AG10803 (cell line): Measurements from ENCODE around the gene CTNNA1.

Experiments
- DNase-seq: peaks from one replicate; pipeline ENCODE4 v3.0.0; 2010; ENCODE audit warnings: low read depth
- H3K4me3 ChIP-seq: 2 replicates; pipeline ENCODE4 v1.5.1; 2011; ENCODE audit warnings: mild to moderate bottlenecking, low read length, control low read depth
- CTCF ChIP-seq: conservative IDR thresholded peaks from 2 replicates; pipeline ENCODE4 v1.5.1; 2011; ENCODE audit warnings: mild to moderate bottlenecking, low read length, control low read depth, inconsistent platforms

The CTNNA1 gene

DNA sequence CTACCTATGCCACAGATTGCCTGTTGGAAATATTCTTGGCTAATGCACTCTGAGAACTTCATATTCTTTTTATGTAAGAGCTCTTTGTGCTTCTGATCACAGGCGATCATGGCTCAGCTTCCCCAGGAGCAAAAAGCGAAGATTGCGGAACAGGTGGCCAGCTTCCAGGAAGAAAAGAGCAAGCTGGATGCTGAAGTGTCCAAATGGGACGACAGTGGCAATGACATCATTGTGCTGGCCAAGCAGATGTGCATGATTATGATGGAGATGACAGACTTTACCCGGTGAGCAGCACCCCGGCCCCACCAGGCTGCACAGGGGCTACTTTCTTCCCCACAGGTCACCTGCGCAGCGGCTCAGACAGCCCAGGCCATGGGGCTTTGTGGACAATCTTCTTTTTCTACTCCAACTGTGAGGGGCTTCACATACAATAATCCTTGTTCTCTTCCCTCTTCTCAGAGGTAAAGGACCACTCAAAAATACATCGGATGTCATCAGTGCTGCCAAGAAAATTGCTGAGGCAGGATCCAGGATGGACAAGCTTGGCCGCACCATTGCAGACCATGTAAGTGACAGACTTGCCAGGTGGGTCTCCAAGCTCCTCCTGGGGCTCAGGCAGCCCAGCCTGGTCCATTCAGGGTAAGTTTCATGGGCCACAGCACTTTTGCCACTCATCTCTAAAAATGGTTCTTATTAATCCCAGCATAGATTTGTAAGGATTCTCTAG lies 177.3 kb downstream of the CTNNA1 start:
- no peak overlapping the region for H3K4me3 ChIP-seq
- no peak for DNase-seq
- no peak for TF ChIP-seq CTCF

DNA sequence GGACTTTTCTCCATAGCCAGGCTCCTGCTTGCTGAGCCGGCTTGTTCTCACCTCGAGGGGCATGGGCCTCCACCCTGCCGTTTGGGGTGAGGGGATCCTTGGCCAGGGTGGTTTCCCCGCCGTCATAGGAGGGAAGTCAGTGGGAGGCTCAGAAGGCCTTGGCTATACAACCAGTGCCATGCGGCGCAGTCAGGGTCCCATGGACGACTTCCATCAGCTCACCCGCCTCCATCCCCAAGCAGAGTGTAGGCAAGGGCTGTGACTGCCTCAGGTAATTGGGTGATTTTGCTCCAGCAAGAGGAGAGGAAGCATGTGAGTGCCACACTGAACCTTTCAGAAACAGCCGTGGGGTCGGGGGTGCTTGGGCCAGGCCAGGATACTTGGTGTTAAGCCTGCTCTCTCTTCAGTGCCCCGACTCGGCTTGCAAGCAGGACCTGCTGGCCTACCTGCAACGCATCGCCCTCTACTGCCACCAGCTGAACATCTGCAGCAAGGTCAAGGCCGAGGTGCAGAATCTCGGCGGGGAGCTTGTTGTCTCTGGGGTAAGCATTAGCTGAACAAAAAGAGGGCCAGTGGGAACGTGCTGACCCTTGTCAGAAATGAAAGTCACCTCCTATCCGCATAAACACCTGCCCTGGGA lies 179.1 kb downstream of the CTNNA1 start:
- no peak overlapping the region for H3K4me3 ChIP-seq
- no peak for TF ChIP-seq CTCF
- no peak for DNase-seq

DNA sequence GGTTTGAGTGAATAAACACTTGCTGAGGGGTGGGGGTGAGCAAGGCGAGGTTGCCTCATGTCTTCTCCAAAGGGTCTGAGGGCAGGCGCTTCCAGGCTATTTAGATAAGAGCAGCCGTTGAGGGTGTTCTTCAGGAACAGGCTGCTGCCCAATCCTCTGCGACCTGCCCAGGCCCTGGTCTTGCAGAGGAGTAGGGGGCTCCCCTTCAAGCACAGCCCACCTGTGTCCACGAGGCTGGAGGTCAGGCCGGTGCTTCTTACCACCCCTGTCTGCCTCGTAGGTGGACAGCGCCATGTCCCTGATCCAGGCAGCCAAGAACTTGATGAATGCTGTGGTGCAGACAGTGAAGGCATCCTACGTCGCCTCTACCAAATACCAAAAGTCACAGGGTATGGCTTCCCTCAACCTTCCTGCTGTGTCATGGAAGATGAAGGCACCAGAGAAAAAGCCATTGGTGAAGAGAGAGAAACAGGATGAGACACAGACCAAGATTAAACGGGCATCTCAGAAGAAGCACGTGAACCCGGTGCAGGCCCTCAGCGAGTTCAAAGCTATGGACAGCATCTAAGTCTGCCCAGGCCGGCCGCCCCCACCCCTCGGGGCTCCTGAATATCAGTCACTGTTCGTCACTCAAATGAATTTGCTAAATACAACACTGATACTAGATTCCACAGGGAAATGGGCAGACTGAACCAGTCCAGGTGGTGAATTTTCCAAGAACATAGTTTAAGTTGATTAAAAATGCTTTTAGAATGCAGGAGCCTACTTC lies 180.5 kb downstream of the CTNNA1 start:
- no peak overlapping the region for H3K4me3 ChIP-seq
- DNase-seq = no peak
- no peak for TF ChIP-seq CTCF

DNA sequence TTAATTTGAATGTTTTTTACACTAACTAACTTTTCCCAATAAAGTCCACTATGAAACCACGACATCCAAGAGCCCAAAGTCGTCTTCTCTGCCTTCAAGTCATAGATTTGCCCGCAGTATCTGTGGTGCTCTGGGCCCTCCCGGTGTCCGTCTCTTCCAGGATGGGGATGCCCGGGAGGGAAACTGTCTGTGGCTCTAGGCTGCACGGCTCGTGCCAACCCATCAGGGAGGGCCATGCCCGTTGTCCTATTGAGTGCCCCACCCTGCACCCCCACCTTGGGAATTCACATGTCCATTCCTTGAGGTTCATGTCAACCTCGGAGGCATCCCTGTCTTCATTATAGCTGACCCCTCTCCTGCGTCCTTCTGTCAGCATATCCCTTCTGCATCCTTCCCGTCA lies 181.7 kb downstream of the CTNNA1 start:
- TF ChIP-seq CTCF = no peak
- no peak overlapping the region for H3K4me3 ChIP-seq
- DNase-seq = no peak

DNA sequence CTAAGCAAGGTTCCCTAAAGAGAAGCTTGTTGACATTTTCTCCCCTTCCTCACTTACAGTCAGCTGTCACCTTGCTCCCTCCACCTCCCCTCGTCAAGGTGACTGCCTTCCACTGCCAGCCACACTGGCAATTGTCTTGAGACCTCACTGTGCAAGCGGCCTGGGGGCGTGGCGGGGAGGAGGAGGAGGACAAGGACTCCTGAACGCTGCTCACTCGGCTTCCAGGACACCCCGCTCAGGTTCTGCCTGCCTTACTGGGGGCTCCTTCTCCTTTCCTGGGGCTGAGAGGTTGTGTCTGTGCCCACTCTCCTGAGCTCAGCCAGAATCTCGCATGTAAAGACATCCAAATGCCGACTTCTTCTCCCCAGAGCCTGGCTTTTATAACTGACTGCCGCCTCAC lies 182.2 kb downstream of the CTNNA1 start:
- TF ChIP-seq CTCF = no peak
- no peak for DNase-seq
- no peak overlapping the region for H3K4me3 ChIP-seq

GRCh38 chr5:138936225-138936967 lies 183.2 kb downstream of the CTNNA1 start:
- H3K4me3 ChIP-seq = no peak overlapping the region
- TF ChIP-seq CTCF = no peak
- DNase-seq = no peak
